Mesendoderm (in vitro differentiated cells): ENCODE results near the gene PCGF5.

ENCODE experiments used
- DNase-seq: peaks from one replicate; pipeline ENCODE4 v3.0.0; 2013
- H2AK5ac ChIP-seq: 2 replicates; pipeline ENCODE4 v1.6.1; 2013; ENCODE audit warnings: low read length, inconsistent platforms
- H2BK120ac ChIP-seq: 2 replicates; pipeline ENCODE4 v1.6.1; 2013; ENCODE audit warnings: low read depth, mild to moderate bottlenecking, low read length, moderate library complexity, mixed read lengths
- H2BK15ac ChIP-seq: replicated peaks from 2 replicates; pipeline ENCODE4 v1.6.1; 2013; ENCODE audit warnings: low read depth, mild to moderate bottlenecking, moderate library complexity
- H2BK5ac ChIP-seq: 2 replicates; pipeline ENCODE4 v1.6.1; 2013; ENCODE audit warnings: low read length, inconsistent platforms
- H3K18ac ChIP-seq: 2 replicates; pipeline ENCODE4 v1.6.1; 2013; ENCODE audit warnings: mild to moderate bottlenecking, low read length, mixed read lengths
- H3K23ac ChIP-seq: one replicate; pipeline ENCODE4 v1.6.1; 2013; ENCODE audit warnings: low read length
- H3K27ac ChIP-seq: 2 replicates; pipeline ENCODE4 v1.5.1; 2013; ENCODE audit warnings: low read depth, mild to moderate bottlenecking, inconsistent platforms, low read length, moderate library complexity
- H3K27me3 ChIP-seq: 2 replicates; pipeline ENCODE4 v1.6.1; 2013; ENCODE audit warnings: low read length, control low read depth, mild to moderate bottlenecking, inconsistent platforms; ENCODE audit not compliant: insufficient read depth, poor library complexity
- H3K36me3 ChIP-seq: 2 replicates; pipeline ENCODE4 v1.6.1; 2013; ENCODE audit warnings: low read length, inconsistent platforms; ENCODE audit not compliant: control insufficient read depth, insufficient read depth
- H3K4ac ChIP-seq: one replicate; pipeline ENCODE4 v1.6.1; 2013; ENCODE audit warnings: low read depth, mild to moderate bottlenecking, low read length, moderate library complexity
- H3K4me1 ChIP-seq: 2 replicates; pipeline ENCODE4 v1.6.1; 2013; ENCODE audit warnings: low read depth, low read length, inconsistent platforms; ENCODE audit not compliant: control insufficient read depth
- H3K4me2 ChIP-seq: 2 replicates; pipeline ENCODE4 v1.6.1; 2013; ENCODE audit warnings: low read length
- H3K4me3 ChIP-seq: 2 replicates; pipeline ENCODE4 v1.5.1; 2013; ENCODE audit warnings: mild to moderate bottlenecking, low read length
- H3K56ac ChIP-seq: one replicate; pipeline ENCODE4 v1.6.1; 2013; ENCODE audit warnings: low read length
- H3K79me1 ChIP-seq: 2 replicates; pipeline ENCODE4 v1.6.1; 2013; ENCODE audit warnings: low read length, inconsistent platforms
- H3K79me2 ChIP-seq: 2 replicates; pipeline ENCODE4 v1.6.1; 2013; ENCODE audit warnings: mild to moderate bottlenecking, low read length; ENCODE audit not compliant: control insufficient read depth, insufficient read depth
- H3K9ac ChIP-seq: 2 replicates; pipeline ENCODE4 v1.6.1; 2013; ENCODE audit warnings: low read length, inconsistent platforms
- H4K5ac ChIP-seq: one replicate; pipeline ENCODE4 v1.6.1; 2013; ENCODE audit warnings: low read length
- H4K8ac ChIP-seq: one replicate; pipeline ENCODE4 v1.6.1; 2013; ENCODE audit warnings: low read depth, mild to moderate bottlenecking, control low read depth, low read length, moderate library complexity
- WGBS: extraction: QIAGEN DNeasy Blood & Tissue Kit; methylation state at CpG from one replicate; pipeline ENCODE4 v1.1.7; 2013; ENCODE audit warnings: low lambda C conversion rate, missing lambda C conversion rate; ENCODE audit not compliant: insufficient coverage; ENCODE audit errors: extremely low coverage; 5-methylcytosine and 5-hydroxymethylcytosine counted together

PCGF5 gene

GRCh38 chr10:91271886-91272285 lies 51.4 kb downstream of the PCGF5 start:
- Histone ChIP-seq H2BK120ac (no peak overlapping the region), H4K8ac (no peak overlapping the region), H3K27me3 (no peaks in the 10 kb centered on the region), H3K23ac (no peak overlapping the region), H3K79me1 (no peaks in the 10 kb centered on the region), H3K9ac (no peak overlapping the region), H4K5ac (no peak overlapping the region), H2AK5ac (no peak overlapping the region), H3K4me3 (no peak overlapping the region), H3K4me1 (no peaks in the 10 kb centered on the region), H3K27ac (no peak overlapping the region), H3K4ac (no peak overlapping the region), H2BK5ac (no peak overlapping the region), H3K56ac (no peak overlapping the region), H2BK15ac (no peak overlapping the region), H3K36me3 (no peaks in the 10 kb centered on the region), H3K79me2 (no peaks in the 10 kb centered on the region), H3K18ac (no peak overlapping the region), H3K4me2 (no peak overlapping the region)
- WGBS: no CpG with 5 or more reads among the region's 1 CpG
- no peak for DNase-seq

GRCh38 chr10:91284486-91285090 lies 64.1 kb downstream of the PCGF5 start:
- H3K27me3 ChIP-seq: no peaks in the 10 kb centered on the region
- no peaks in the 10 kb centered on the region for H3K79me2 ChIP-seq
- WGBS: no CpG with 5 or more reads among the region's 6 CpGs
- DNase-seq: no peak
- no peak overlapping the region for H3K27ac ChIP-seq
- H3K4me2 ChIP-seq: no peak overlapping the region
- no peak overlapping the region for H4K8ac ChIP-seq
- H3K23ac ChIP-seq: no peak overlapping the region
- H3K9ac ChIP-seq: no peak overlapping the region
- no peak overlapping the region for H2BK15ac ChIP-seq
- no peak overlapping the region for H2BK5ac ChIP-seq
- H3K79me1 ChIP-seq: no peaks in the 10 kb centered on the region
- H2BK120ac ChIP-seq: no peak overlapping the region
- no peak overlapping the region for H3K4me3 ChIP-seq
- no peak overlapping the region for H3K18ac ChIP-seq
- H4K5ac ChIP-seq: no peak overlapping the region
- H3K36me3 ChIP-seq: no peaks in the 10 kb centered on the region
- no peak overlapping the region for H3K56ac ChIP-seq
- H3K4me1 ChIP-seq: no peaks in the 10 kb centered on the region
- no peak overlapping the region for H2AK5ac ChIP-seq
- no peak overlapping the region for H3K4ac ChIP-seq

GRCh38 chr10:91286572-91286971 lies 66.1 kb downstream of the PCGF5 start:
- H3K4me2 ChIP-seq: no peak overlapping the region
- H3K18ac ChIP-seq: no peak overlapping the region
- no CpG with 5 or more reads among the region's 2 CpGs for WGBS

GRCh38 chr10:91287276-91287675 lies 66.8 kb downstream of the PCGF5 start:
- no peak overlapping the region for H3K18ac ChIP-seq
- no CpG with 5 or more reads among the region's 4 CpGs for WGBS
- H3K4me1 ChIP-seq: no peaks in the 10 kb centered on the region
- no peaks in the 10 kb centered on the region for H3K79me2 ChIP-seq
- H3K4me3 ChIP-seq: no peak overlapping the region
- no peak overlapping the region for H3K4me2 ChIP-seq
- no peaks in the 10 kb centered on the region for H3K36me3 ChIP-seq
- no peak for DNase-seq
- no peak overlapping the region for H4K8ac ChIP-seq
- H3K56ac ChIP-seq: no peak overlapping the region
- no peak overlapping the region for H4K5ac ChIP-seq
- no peak overlapping the region for H3K23ac ChIP-seq
- H3K4ac ChIP-seq: no peak overlapping the region
- H3K79me1 ChIP-seq: no peaks in the 10 kb centered on the region
- no peak overlapping the region for H2BK120ac ChIP-seq
- no peak overlapping the region for H2BK5ac ChIP-seq
- H2BK15ac ChIP-seq: no peak overlapping the region
- no peak overlapping the region for H3K9ac ChIP-seq
- no peak overlapping the region for H2AK5ac ChIP-seq
- H3K27me3 ChIP-seq: no peaks in the 10 kb centered on the region
- no peak overlapping the region for H3K27ac ChIP-seq

More at GRCh38 chr10:91286572-91286971, 66.1 kb downstream of the PCGF5 start:
- Histone ChIP-seq H3K27me3 (no peaks in the 10 kb centered on the region), H3K56ac (no peak overlapping the region), H3K4me1 (no peaks in the 10 kb centered on the region), H3K79me1 (no peaks in the 10 kb centered on the region), H2BK120ac (no peak overlapping the region), H3K36me3 (no peaks in the 10 kb centered on the region), H2BK5ac (no peak overlapping the region), H2BK15ac (no peak overlapping the region), H3K9ac (no peak overlapping the region), H4K8ac (no peak overlapping the region), H3K27ac (no peak overlapping the region), H3K4me3 (no peak overlapping the region), H2AK5ac (no peak overlapping the region), H3K79me2 (no peaks in the 10 kb centered on the region), H3K4ac (no peak overlapping the region), H4K5ac (no peak overlapping the region), H3K23ac (no peak overlapping the region)
- DNase-seq: no peak

- Histone ChIP-seq H2AK5ac (no peak overlapping the region), H4K5ac (no peak overlapping the region), H2BK120ac (no peak overlapping the region), H3K79me2 (no peaks in the 10 kb centered on the region), H3K79me1 (no peaks in the 10 kb centered on the region), H3K9ac (no peak overlapping the region), H3K4me2 (no peak overlapping the region), H2BK15ac (no peak overlapping the region), H4K8ac (no peak overlapping the region), H3K23ac (no peak overlapping the region), H3K18ac (no peak overlapping the region), H3K4me1 (no peaks in the 10 kb centered on the region), H2BK5ac (no peak overlapping the region), H3K27me3 (no peaks in the 10 kb centered on the region), H3K36me3 (no peaks in the 10 kb centered on the region), H3K56ac (no peak overlapping the region), H3K27ac (no peak overlapping the region), H3K4me3 (no peak overlapping the region), H3K4ac (no peak overlapping the region)
- WGBS: no CpG with 5 or more reads among the region's 4 CpGs
- DNase-seq: no peak
These were observed 67.4 kb downstream of the PCGF5 start for GRCh38 chr10:91287912-91288311.

- Histone ChIP-seq H2AK5ac (no peak overlapping the region), H3K23ac (no peak overlapping the region), H3K4me3 (no peak overlapping the region), H3K4me1 (no peaks in the 10 kb centered on the region), H2BK5ac (no peak overlapping the region), H4K8ac (no peak overlapping the region), H3K56ac (no peak overlapping the region), H3K27ac (no peak overlapping the region), H4K5ac (no peak overlapping the region), H2BK15ac (no peak overlapping the region), H3K79me2 (no peaks in the 10 kb centered on the region), H3K4me2 (no peak overlapping the region), H3K36me3 (no peaks in the 10 kb centered on the region), H3K9ac (no peak overlapping the region), H3K18ac (no peak overlapping the region), H3K27me3 (no peaks in the 10 kb centered on the region), H3K79me1 (no peaks in the 10 kb centered on the region), H3K4ac (no peak overlapping the region), H2BK120ac (no peak overlapping the region)
- DNase-seq: no peak
- no CpG with 5 or more reads among the region's 1 CpG for WGBS
These were observed 68.8 kb downstream of the PCGF5 start for GRCh38 chr10:91289305-91289704.
